Measurements from ENCODE around the gene TCTN2.

GRCh38 chr12:123670882-123671728 lies at the start of gene TCTN2:
- TF ChIP-seq POLR2A (IDR thresholded peaks at IDR 0.05): no peak
- TF ChIP-seq CTCF (IDR thresholded peaks at IDR 0.05): no peak

All from Peyer's patch (tissue), 4 donors.